HG03469 (cell line): ENCODE measurements around the gene NAT8.
"Not testable (repeated sequence)": the region's sequence is repeated elsewhere in the genome, so short reads cannot be mapped to it uniquely, and the experiment has no call there.

Experiments
- ATAC-seq: cut with Tn5 transposase; IDR thresholded peaks from one replicate; pipeline ENCODE4 v1.9.1; 2021; ENCODE audit warnings: mild to moderate bottlenecking, moderate library complexity, moderate number of reproducible peaks; ENCODE audit not compliant: unreplicated experiment

Gene NAT8

GRCh38 chr2:73642338-73643018 is at the start of gene NAT8:
Gene NAT8, minus strand, starts transcription at chr2:73642422. Its CDS starts 794 bp downstream, at chr2:73641628.
- ATAC-seq: no peak

GRCh38 chr2:73690372-73691088 is 48.3 kb upstream of the NAT8 start:
- ATAC-seq: not testable (repeated sequence)

- not testable (repeated sequence) for ATAC-seq
Measured at GRCh38 chr2:73688494-73688893, 46.3 kb upstream of the NAT8 start.

GRCh38 chr2:73685764-73686438 is 43.7 kb upstream of the NAT8 start:
- ATAC-seq: no peak

- ATAC-seq: not testable (repeated sequence)
Measured at GRCh38 chr2:73684905-73685304, 42.7 kb upstream of the NAT8 start.

GRCh38 chr2:73684325-73684724 is 42.1 kb upstream of the NAT8 start:
- not testable (repeated sequence) for ATAC-seq

GRCh38 chr2:73679951-73680571 is 37.8 kb upstream of the NAT8 start:
- ATAC-seq: not testable (repeated sequence)

- not testable (repeated sequence) for ATAC-seq
Measured at GRCh38 chr2:73679237-73679636, 37.0 kb upstream of the NAT8 start.

- not testable (repeated sequence) for ATAC-seq
Measured at GRCh38 chr2:73678008-73678407, 35.8 kb upstream of the NAT8 start.

GRCh38 chr2:73676211-73676610 is 34.0 kb upstream of the NAT8 start:
- not testable (repeated sequence) for ATAC-seq

GRCh38 chr2:73674696-73675157 is 32.5 kb upstream of the NAT8 start:
- not testable (repeated sequence) for ATAC-seq

GRCh38 chr2:73669976-73670375 is 27.8 kb upstream of the NAT8 start:
- not testable (repeated sequence) for ATAC-seq

GRCh38 chr2:73667239-73667638 is 25.0 kb upstream of the NAT8 start:
- not testable (repeated sequence) for ATAC-seq

- no peak for ATAC-seq
Measured at GRCh38 chr2:73654175-73654574, 12.0 kb upstream of the NAT8 start.

GRCh38 chr2:73652348-73652747 is 10.1 kb upstream of the NAT8 start:
- no peak for ATAC-seq

- no peak for ATAC-seq
Measured at GRCh38 chr2:73651591-73652230, 9.5 kb upstream of the NAT8 start.

- ATAC-seq: not testable (repeated sequence)
Measured at GRCh38 chr2:73647690-73648089, 5.5 kb upstream of the NAT8 start.

GRCh38 chr2:73641767-73642062 is 507 bp downstream of the NAT8 start:
- ATAC-seq: no peak

GRCh38 chr2:73640946-73641766 is 1.1 kb downstream of the NAT8 start:
- ATAC-seq: no peak

GRCh38 chr2:73640511-73640911 is 1.7 kb downstream of the NAT8 start:
- no peak for ATAC-seq
